Naive thymus-derived CD4-positive, alpha-beta T cell (primary cell): ENCODE measurements around the gene CCNJL. TPM values are rescaled to one million over a fixed set of nuclear protein-coding genes. Genes with fewer than 3 reads are reported as not detected.

Experiments
- ATAC-seq: fragments of 150-1000 bp; cut with Tn5 transposase; 2 replicates; pipeline ENCODE4 v1.10.0; 2021; ENCODE audit warnings: mild to moderate bottlenecking, moderate library complexity
- CTCF ChIA-PET: fragments of 350-600 bp; sonication (Branson Sonifier 250); formaldehyde crosslinking; loops from one replicate; lab custom pipeline; 2021; ENCODE audit warnings: antibody characterized with exemption; lab: Charles Lee
- POLR2A ChIA-PET: fragments of 350-600 bp; sonication (Branson Sonifier 250); formaldehyde crosslinking; loops from one replicate; lab custom pipeline; 2021; ENCODE audit warnings: antibody characterized with exemption, inconsistent platforms; lab: Charles Lee
- DNase-seq, 9 donors: peaks; one replicate each; pipeline versions ENCODE4 v3.0.0 to v3.0.0-alpha.2; 2020 to 2022; ENCODE audit warnings: mixed read lengths in 1 of 9
- H3K27ac ChIP-seq: one replicate; pipeline ENCODE4 v1.7.0; 2013; ENCODE audit warnings: mild to moderate bottlenecking, low read depth, low read length, moderate library complexity
- H3K27me3 ChIP-seq, 2 donors: one replicate each; pipeline ENCODE4 v1.7.0; 2013; ENCODE audit warnings: low read length in 2 of 2, mild to moderate bottlenecking in 2 of 2, moderate library complexity in 2 of 2; ENCODE audit not compliant: control insufficient read depth in 2 of 2, insufficient read depth in 2 of 2
- H3K36me3 ChIP-seq, 3 experiments: 1 replicate in 2 of 3; 2 replicates in 1 of 3; pipeline ENCODE4 v1.7.0; 2013; ENCODE audit warnings: low read length in 3 of 3, mild to moderate bottlenecking in 3 of 3, moderate library complexity in 1 of 3; ENCODE audit not compliant: insufficient read depth in 3 of 3, control insufficient read depth in 2 of 3
- H3K4me1 ChIP-seq, 2 donors: one replicate each; pipeline ENCODE4 v1.7.0; 2013; ENCODE audit warnings: low read length in 2 of 2, mild to moderate bottlenecking in 2 of 2, moderate library complexity in 1 of 2; ENCODE audit not compliant: control insufficient read depth in 2 of 2, insufficient read depth in 2 of 2
- H3K4me3 ChIP-seq: 2 replicates; pipeline ENCODE4 v1.7.0; 2013; ENCODE audit warnings: mild to moderate bottlenecking, low read length
- H3K9me3 ChIP-seq, 3 experiments: 1 replicate in 2 of 3; 2 replicates in 1 of 3; pipeline ENCODE4 v1.7.0; 2013; ENCODE audit warnings: low read length in 3 of 3; ENCODE audit not compliant: control insufficient read depth in 2 of 3
- H3K27ac Mint-ChIP-seq, 9 donors: one replicate each; pipeline ENCODE4 v1.8.0; 2020 to 2022; ENCODE audit warnings: mixed read lengths in 9 of 9, mild to moderate bottlenecking in 8 of 9, moderate library complexity in 5 of 9, inconsistent platforms in 2 of 9
- H3K27me3 Mint-ChIP-seq, 5 donors: one replicate each; pipeline ENCODE4 v1.8.0; 2021 to 2022; ENCODE audit warnings: mixed read lengths in 5 of 5, mild to moderate bottlenecking in 1 of 5
- H3K36me3 Mint-ChIP-seq, 5 donors: one replicate each; pipeline ENCODE4 v1.8.0; 2020 to 2022; ENCODE audit warnings: mixed read lengths in 5 of 5, mild to moderate bottlenecking in 3 of 5, inconsistent platforms in 1 of 5
- H3K4me1 Mint-ChIP-seq, 7 donors: one replicate each; pipeline ENCODE4 v1.8.0; 2020 to 2022; ENCODE audit warnings: mixed read lengths in 7 of 7, mild to moderate bottlenecking in 3 of 7, inconsistent platforms in 1 of 7
- H3K4me3 Mint-ChIP-seq, 10 donors: one replicate each; pipeline ENCODE4 v1.8.0; 2020 to 2022; ENCODE audit warnings: mild to moderate bottlenecking in 10 of 10, mixed read lengths in 10 of 10, moderate library complexity in 6 of 10, inconsistent platforms in 2 of 10
- H3K9me3 Mint-ChIP-seq, 11 donors: one replicate each; pipeline ENCODE4 v1.8.0; 2020 to 2022; ENCODE audit warnings: mixed read lengths in 11 of 11, mild to moderate bottlenecking in 4 of 11, inconsistent platforms in 1 of 11, moderate library complexity in 1 of 11
- intact Hi-C, 2 donors: fragments of 100-400 bp; cut with micrococcal nuclease; formaldehyde crosslinking; loops; one replicate each; pipeline ENCODE4 v1.15.1; 2023
- polyA plus RNA-seq, 2 donors: library from polyadenylated mRNA; unstranded; fragments of 300-500 nt; fragmentation: Illumina TruSeq; gene quantifications; one replicate each; pipeline ENCODE4 v1.2.3, GENCODE V29; 2021
- total RNA-seq, 6 experiments: library from RNA in 5 of 6; stranded (reverse) in 5 of 6; gene quantifications; 1 replicate in 5 of 6; 2 replicates in 1 of 6; pipeline ENCODE4 v1.2.3 and lab custom pipeline; 2021 to 2026

The CCNJL gene
- total and polyA plus RNA-seq, 7 experiments from 2014 or later, result 0.42 to 2.3 TPM; not detected in 5

GRCh38 chr5:160297004-160297403 is 15.4 kb downstream of the CCNJL start:
- POLR2A ChIA-PET, result no interaction called here
- H3K27ac Mint-ChIP-seq, result no peak overlapping the region
- no peaks in the 10 kb centered on the region for H3K4me1 ChIP-seq

GRCh38 chr5:160296496-160296895 is 15.9 kb downstream of the CCNJL start:
- H3K27ac ChIP-seq, result no peak overlapping the region
- no peaks in the 10 kb centered on the region for H3K9me3 Mint-ChIP-seq
- no peaks in the 10 kb centered on the region for H3K4me1 ChIP-seq
- no peaks in the 10 kb centered on the region for H3K27me3 ChIP-seq
- no peaks in the 10 kb centered on the region for H3K36me3 Mint-ChIP-seq
- no peaks in the 10 kb centered on the region for H3K36me3 ChIP-seq
- peaks cover 0 to 5% (median 0%) of the 10 kb centered on the region in 5 donors for H3K27me3 Mint-ChIP-seq
- H3K4me3 ChIP-seq, result no peak overlapping the region
- DNase-seq, result no peak
- ChIA-PET POLR2A (no interaction called here), CTCF (no interaction called here)
- intact Hi-C loops, result no loop called here
- no peak overlapping the region for H3K4me3 Mint-ChIP-seq
- H3K4me1 Mint-ChIP-seq, result peaks cover 0 to 13% (median 0%) of the 10 kb centered on the region in 7 donors
- ATAC-seq, result no peak
- no peaks in the 10 kb centered on the region for H3K9me3 ChIP-seq
- no peak overlapping the region for H3K27ac Mint-ChIP-seq

More at GRCh38 chr5:160297004-160297403, 15.4 kb downstream of the CCNJL start:
- DNase-seq (no peak), ATAC-seq (no peak)
- CTCF ChIA-PET, result no interaction called here
- Histone ChIP-seq H3K27me3 (no peaks in the 10 kb centered on the region), H3K36me3 (no peaks in the 10 kb centered on the region), H3K27ac (no peak overlapping the region), H3K4me3 (no peak overlapping the region), H3K9me3 (no peaks in the 10 kb centered on the region)
- Mint-ChIP-seq H3K9me3 (no peaks in the 10 kb centered on the region), H3K36me3 (no peaks in the 10 kb centered on the region), H3K4me1 (peaks cover 0 to 13% (median 0%) of the 10 kb centered on the region in 7 donors), H3K4me3 (no peak overlapping the region), H3K27me3 (peaks cover 0 to 5% (median 0%) of the 10 kb centered on the region in 5 donors)
- intact Hi-C loops, result no loop called here

GRCh38 chr5:160293901-160294561 is 18.3 kb downstream of the CCNJL start:
- H3K27ac Mint-ChIP-seq, result no peak overlapping the region

GRCh38 chr5:160293386-160293785 is 19.0 kb downstream of the CCNJL start:
- CTCF ChIA-PET, result no interaction called here
- no peaks in the 10 kb centered on the region for H3K27me3 ChIP-seq
- no peak for ATAC-seq
- no peak for DNase-seq
- Mint-ChIP-seq H3K9me3 (no peaks in the 10 kb centered on the region), H3K27ac (no peak overlapping the region), H3K4me1 (peaks cover 0 to 13% (median 0%) of the 10 kb centered on the region in 7 donors), H3K4me3 (no peak overlapping the region), H3K36me3 (no peaks in the 10 kb centered on the region), H3K27me3 (peaks cover 0 to 14% (median 0%) of the 10 kb centered on the region in 5 donors)
- H3K9me3 ChIP-seq, result no peaks in the 10 kb centered on the region
- intact Hi-C loops, result no loop called here
- H3K27ac ChIP-seq, result no peak overlapping the region
- no peaks in the 10 kb centered on the region for H3K4me1 ChIP-seq
- no peaks in the 10 kb centered on the region for H3K36me3 ChIP-seq
- POLR2A ChIA-PET, result no interaction called here
- no peak overlapping the region for H3K4me3 ChIP-seq

More at GRCh38 chr5:160293901-160294561, 18.3 kb downstream of the CCNJL start:
- Mint-ChIP-seq H3K27me3 (peaks cover 0 to 12% (median 0%) of the 10 kb centered on the region in 5 donors), H3K36me3 (no peaks in the 10 kb centered on the region), H3K4me3 (no peak overlapping the region), H3K4me1 (peaks cover 0 to 13% (median 0%) of the 10 kb centered on the region in 7 donors), H3K9me3 (no peaks in the 10 kb centered on the region)
- no peak overlapping the region for H3K4me3 ChIP-seq
- intact Hi-C loops, result no loop called here
- H3K27ac ChIP-seq, result no peak overlapping the region
- ATAC-seq, result peak; percentile 60
- no peaks in the 10 kb centered on the region for H3K27me3 ChIP-seq
- ChIA-PET CTCF (no interaction called here), POLR2A (no interaction called here)
- no peaks in the 10 kb centered on the region for H3K36me3 ChIP-seq
- DNase-seq, result no peak
- H3K4me1 ChIP-seq, result no peaks in the 10 kb centered on the region
- H3K9me3 ChIP-seq, result no peaks in the 10 kb centered on the region

GRCh38 chr5:160291467-160291866 is 20.9 kb downstream of the CCNJL start:
- no peaks in the 10 kb centered on the region for H3K36me3 Mint-ChIP-seq
- ATAC-seq, result no peak
- Histone ChIP-seq H3K4me1 (no peaks in the 10 kb centered on the region), H3K27ac (no peak overlapping the region), H3K9me3 (no peaks in the 10 kb centered on the region), H3K27me3 (no peaks in the 10 kb centered on the region), H3K36me3 (no peaks in the 10 kb centered on the region), H3K4me3 (no peak overlapping the region)
- H3K4me1 Mint-ChIP-seq, result peaks cover 0 to 13% (median 0%) of the 10 kb centered on the region in 7 donors
- DNase-seq, result no peak
- H3K27ac Mint-ChIP-seq, result no peak overlapping the region
- ChIA-PET CTCF (no interaction called here), POLR2A (no interaction called here)
- H3K9me3 Mint-ChIP-seq, result no peaks in the 10 kb centered on the region
- H3K27me3 Mint-ChIP-seq, result peaks cover 0 to 16% (median 4%) of the 10 kb centered on the region in 5 donors
- intact Hi-C loops, result no loop called here
- no peak overlapping the region for H3K4me3 Mint-ChIP-seq

- ChIA-PET CTCF (no interaction called here), POLR2A (no interaction called here)
- ATAC-seq (no peak), DNase-seq (no peak)
- Histone ChIP-seq H3K36me3 (no peaks in the 10 kb centered on the region), H3K27me3 (no peaks in the 10 kb centered on the region), H3K27ac (no peak overlapping the region), H3K9me3 (no peaks in the 10 kb centered on the region), H3K4me3 (no peak overlapping the region), H3K4me1 (no peaks in the 10 kb centered on the region)
- peaks cover 0 to 14% (median 4%) of the 10 kb centered on the region in 5 donors for H3K27me3 Mint-ChIP-seq
- no peaks in the 10 kb centered on the region for H3K9me3 Mint-ChIP-seq
- intact Hi-C loops, result no loop called here
- no peak overlapping the region for H3K27ac Mint-ChIP-seq
- H3K4me1 Mint-ChIP-seq, result peaks cover 0 to 7% (median 0%) of the 10 kb centered on the region in 7 donors
- H3K36me3 Mint-ChIP-seq, result no peaks in the 10 kb centered on the region
- no peak overlapping the region for H3K4me3 Mint-ChIP-seq
Observed at GRCh38 chr5:160290751-160291150, 21.6 kb downstream of the CCNJL start.

GRCh38 chr5:160289721-160290120 is 22.6 kb downstream of the CCNJL start:
- Histone ChIP-seq H3K4me1 (no peaks in the 10 kb centered on the region), H3K27ac (no peak overlapping the region), H3K27me3 (no peaks in the 10 kb centered on the region), H3K9me3 (no peaks in the 10 kb centered on the region), H3K36me3 (no peaks in the 10 kb centered on the region), H3K4me3 (no peak overlapping the region)
- ChIA-PET POLR2A (no interaction called here), CTCF (no interaction called here)
- Mint-ChIP-seq H3K36me3 (no peaks in the 10 kb centered on the region), H3K27ac (no peak overlapping the region), H3K9me3 (no peaks in the 10 kb centered on the region), H3K27me3 (peaks cover 0 to 18% (median 4%) of the 10 kb centered on the region in 5 donors), H3K4me3 (no peak overlapping the region), H3K4me1 (peaks cover 0 to 7% (median 0%) of the 10 kb centered on the region in 7 donors)
- intact Hi-C loops, result no loop called here
- ATAC-seq (no peak), DNase-seq (no peak)
